GM23338 (cell line): ENCODE results near the gene ERBB3. TPM values are rescaled to one million over a fixed set of nuclear protein-coding genes. Genes with fewer than 3 reads are reported as not detected.

Experiments
- EZH2phosphoT487 ChIP-seq: fragments of 200-600 bp; sonication (generic); IDR thresholded peaks from one replicate; pipeline ENCODE4 v1.8.1; 2018; ENCODE audit warnings: antibody characterized with exemption; ENCODE audit not compliant: unreplicated experiment
- polyA plus RNA-seq: library from polyadenylated mRNA; unstranded; fragments of >200 nt; fragmentation: Nextera tagmentation; extraction: Ambion mirVana; gene quantifications from 2 replicates; pipeline ENCODE4 v1.2.1, GENCODE V29; 2016
- total RNA-seq: library from RNA; depleted of rRNA; stranded (reverse); fragments of >200 nt; shearing (Covaris generic); gene quantifications from 2 replicates; pipeline ENCODE4 v1.2.3, GENCODE V29; 2014
- TF ChIP-seq, protein P1 (sequence below): fragments of 250-450 bp; sonication (Bioruptor Pico); IDR thresholded peaks from 2 replicates; pipeline ENCODE4 v1.5.0; 2020; ENCODE audit warnings: mild to moderate bottlenecking, moderate library complexity
- TF ChIP-seq, protein P2 (sequence below): IDR thresholded peaks from one replicate; pipeline ENCODE4 v1.6.1; 2018; ENCODE audit warnings: antibody characterized with exemption; ENCODE audit not compliant: unreplicated experiment
- TF ChIP-seq, protein P3 (sequence below), 2 experiments: fragments of 200-600 bp in 1 of 2; sonication (generic) in 1 of 2; conservative IDR thresholded peaks; 2 replicates each; pipeline versions ENCODE4 v1.5.1 to v1.6.1; 2016 to 2017; ENCODE audit warnings: antibody characterized with exemption in 2 of 2, low read depth in 2 of 2, mild to moderate bottlenecking in 2 of 2, moderate library complexity in 1 of 2

ERBB3 gene
- total and polyA plus RNA-seq, 2 experiments from 2014 or later = 21.0 to 54.4 TPM

DNA sequence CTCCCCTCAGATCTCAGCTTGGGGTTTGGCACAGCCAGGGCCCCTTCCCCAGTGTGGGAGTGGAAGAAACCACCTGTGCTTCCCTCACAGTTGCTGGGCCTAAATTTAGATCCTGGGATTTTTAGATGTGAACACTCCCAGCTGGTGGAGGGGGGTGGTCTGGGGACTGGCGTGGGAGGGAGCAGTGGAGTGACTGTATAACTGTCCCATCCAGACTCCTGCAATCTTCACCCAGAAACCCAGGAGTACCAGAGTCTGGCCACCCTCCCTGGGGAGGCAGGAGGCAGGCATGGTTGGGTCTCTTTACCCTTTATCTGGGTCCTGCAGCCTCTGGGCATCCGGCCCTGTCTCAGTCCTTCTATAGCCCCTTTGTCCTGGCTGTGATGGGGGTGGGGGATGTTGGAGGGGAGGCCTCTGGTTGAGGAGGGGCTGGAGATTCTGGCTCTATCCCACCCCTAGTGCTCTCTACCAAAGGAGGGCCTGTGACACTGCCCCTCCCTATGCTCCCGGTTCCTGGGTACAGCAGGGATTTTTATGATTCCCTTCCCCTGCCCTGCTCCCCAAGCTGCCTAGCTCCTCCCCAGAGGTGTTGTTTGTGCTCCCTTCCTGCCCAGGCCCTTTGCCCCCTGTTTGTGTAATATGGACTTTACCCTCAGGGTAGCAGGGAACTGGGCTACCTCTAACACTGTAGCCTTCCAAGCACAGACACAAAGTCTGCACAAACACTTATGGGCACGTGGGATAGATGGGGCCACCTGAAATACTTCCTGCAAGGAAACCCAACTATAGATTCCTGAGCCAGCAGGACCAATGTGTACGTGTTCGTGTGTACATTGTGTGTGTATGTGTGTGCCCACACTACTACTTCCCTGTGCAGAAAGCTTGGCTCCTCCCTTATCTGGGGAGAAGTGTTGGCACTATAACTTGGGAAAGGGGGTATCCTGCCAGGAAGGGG, 1.7 kb downstream of the ERBB3 start (continued):
- TF ChIP-seq, protein P1, sequence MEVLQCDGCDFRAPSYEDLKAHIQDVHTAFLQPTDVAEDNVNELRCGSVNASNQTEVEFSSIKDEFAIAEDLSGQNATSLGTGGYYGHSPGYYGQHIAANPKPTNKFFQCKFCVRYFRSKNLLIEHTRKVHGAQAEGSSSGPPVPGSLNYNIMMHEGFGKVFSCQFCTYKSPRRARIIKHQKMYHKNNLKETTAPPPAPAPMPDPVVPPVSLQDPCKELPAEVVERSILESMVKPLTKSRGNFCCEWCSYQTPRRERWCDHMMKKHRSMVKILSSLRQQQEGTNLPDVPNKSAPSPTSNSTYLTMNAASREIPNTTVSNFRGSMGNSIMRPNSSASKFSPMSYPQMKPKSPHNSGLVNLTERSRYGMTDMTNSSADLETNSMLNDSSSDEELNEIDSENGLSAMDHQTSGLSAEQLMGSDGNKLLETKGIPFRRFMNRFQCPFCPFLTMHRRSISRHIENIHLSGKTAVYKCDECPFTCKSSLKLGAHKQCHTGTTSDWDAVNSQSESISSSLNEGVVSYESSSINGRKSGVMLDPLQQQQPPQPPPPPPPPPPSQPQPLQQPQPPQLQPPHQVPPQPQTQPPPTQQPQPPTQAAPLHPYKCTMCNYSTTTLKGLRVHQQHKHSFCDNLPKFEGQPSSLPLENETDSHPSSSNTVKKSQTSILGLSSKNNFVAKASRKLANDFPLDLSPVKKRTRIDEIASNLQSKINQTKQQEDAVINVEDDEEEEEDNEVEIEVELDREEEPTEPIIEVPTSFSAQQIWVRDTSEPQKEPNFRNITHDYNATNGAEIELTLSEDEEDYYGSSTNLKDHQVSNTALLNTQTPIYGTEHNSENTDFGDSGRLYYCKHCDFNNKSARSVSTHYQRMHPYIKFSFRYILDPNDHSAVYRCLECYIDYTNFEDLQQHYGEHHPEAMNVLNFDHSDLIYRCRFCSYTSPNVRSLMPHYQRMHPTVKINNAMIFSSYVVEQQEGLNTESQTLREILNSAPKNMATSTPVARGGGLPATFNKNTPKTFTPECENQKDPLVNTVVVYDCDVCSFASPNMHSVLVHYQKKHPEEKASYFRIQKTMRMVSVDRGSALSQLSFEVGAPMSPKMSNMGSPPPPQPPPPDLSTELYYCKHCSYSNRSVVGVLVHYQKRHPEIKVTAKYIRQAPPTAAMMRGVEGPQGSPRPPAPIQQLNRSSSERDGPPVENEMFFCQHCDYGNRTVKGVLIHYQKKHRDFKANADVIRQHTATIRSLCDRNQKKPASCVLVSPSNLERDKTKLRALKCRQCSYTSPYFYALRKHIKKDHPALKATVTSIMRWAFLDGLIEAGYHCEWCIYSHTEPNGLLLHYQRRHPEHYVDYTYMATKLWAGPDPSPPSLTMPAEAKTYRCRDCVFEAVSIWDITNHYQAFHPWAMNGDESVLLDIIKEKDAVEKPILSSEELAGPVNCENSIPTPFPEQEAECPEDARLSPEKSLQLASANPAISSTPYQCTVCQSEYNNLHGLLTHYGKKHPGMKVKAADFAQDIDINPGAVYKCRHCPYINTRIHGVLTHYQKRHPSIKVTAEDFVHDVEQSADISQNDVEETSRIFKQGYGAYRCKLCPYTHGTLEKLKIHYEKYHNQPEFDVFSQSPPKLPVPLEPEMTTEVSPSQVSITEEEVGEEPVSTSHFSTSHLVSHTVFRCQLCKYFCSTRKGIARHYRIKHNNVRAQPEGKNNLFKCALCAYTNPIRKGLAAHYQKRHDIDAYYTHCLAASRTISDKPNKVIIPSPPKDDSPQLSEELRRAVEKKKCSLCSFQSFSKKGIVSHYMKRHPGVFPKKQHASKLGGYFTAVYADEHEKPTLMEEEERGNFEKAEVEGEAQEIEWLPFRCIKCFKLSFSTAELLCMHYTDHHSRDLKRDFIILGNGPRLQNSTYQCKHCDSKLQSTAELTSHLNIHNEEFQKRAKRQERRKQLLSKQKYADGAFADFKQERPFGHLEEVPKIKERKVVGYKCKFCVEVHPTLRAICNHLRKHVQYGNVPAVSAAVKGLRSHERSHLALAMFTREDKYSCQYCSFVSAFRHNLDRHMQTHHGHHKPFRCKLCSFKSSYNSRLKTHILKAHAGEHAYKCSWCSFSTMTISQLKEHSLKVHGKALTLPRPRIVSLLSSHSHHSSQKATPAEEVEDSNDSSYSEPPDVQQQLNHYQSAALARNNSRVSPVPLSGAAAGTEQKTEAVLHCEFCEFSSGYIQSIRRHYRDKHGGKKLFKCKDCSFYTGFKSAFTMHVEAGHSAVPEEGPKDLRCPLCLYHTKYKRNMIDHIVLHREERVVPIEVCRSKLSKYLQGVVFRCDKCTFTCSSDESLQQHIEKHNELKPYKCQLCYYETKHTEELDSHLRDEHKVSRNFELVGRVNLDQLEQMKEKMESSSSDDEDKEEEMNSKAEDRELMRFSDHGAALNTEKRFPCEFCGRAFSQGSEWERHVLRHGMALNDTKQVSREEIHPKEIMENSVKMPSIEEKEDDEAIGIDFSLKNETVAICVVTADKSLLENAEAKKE (CRISPR knock-in tag) = no peak
- TF ChIP-seq, protein P2, sequence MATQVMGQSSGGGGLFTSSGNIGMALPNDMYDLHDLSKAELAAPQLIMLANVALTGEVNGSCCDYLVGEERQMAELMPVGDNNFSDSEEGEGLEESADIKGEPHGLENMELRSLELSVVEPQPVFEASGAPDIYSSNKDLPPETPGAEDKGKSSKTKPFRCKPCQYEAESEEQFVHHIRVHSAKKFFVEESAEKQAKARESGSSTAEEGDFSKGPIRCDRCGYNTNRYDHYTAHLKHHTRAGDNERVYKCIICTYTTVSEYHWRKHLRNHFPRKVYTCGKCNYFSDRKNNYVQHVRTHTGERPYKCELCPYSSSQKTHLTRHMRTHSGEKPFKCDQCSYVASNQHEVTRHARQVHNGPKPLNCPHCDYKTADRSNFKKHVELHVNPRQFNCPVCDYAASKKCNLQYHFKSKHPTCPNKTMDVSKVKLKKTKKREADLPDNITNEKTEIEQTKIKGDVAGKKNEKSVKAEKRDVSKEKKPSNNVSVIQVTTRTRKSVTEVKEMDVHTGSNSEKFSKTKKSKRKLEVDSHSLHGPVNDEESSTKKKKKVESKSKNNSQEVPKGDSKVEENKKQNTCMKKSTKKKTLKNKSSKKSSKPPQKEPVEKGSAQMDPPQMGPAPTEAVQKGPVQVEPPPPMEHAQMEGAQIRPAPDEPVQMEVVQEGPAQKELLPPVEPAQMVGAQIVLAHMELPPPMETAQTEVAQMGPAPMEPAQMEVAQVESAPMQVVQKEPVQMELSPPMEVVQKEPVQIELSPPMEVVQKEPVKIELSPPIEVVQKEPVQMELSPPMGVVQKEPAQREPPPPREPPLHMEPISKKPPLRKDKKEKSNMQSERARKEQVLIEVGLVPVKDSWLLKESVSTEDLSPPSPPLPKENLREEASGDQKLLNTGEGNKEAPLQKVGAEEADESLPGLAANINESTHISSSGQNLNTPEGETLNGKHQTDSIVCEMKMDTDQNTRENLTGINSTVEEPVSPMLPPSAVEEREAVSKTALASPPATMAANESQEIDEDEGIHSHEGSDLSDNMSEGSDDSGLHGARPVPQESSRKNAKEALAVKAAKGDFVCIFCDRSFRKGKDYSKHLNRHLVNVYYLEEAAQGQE = no peak
- TF ChIP-seq EZH2phosphoT487 = no peak
- TF ChIP-seq, protein P3, sequence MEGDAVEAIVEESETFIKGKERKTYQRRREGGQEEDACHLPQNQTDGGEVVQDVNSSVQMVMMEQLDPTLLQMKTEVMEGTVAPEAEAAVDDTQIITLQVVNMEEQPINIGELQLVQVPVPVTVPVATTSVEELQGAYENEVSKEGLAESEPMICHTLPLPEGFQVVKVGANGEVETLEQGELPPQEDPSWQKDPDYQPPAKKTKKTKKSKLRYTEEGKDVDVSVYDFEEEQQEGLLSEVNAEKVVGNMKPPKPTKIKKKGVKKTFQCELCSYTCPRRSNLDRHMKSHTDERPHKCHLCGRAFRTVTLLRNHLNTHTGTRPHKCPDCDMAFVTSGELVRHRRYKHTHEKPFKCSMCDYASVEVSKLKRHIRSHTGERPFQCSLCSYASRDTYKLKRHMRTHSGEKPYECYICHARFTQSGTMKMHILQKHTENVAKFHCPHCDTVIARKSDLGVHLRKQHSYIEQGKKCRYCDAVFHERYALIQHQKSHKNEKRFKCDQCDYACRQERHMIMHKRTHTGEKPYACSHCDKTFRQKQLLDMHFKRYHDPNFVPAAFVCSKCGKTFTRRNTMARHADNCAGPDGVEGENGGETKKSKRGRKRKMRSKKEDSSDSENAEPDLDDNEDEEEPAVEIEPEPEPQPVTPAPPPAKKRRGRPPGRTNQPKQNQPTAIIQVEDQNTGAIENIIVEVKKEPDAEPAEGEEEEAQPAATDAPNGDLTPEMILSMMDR (conservative IDR thresholded peaks at IDR 0.05; ENCODE audit: low read depth in 2 of 2) = no peak
